NB4 (cell line): Measurements from ENCODE around the gene URB2.
"Not testable (repeated sequence)": the region's sequence is repeated elsewhere in the genome, so short reads cannot be mapped to it uniquely, and the experiment has no call there.

Experiments used
- MAX ChIP-seq: IDR thresholded peaks from 2 replicates; pipeline ENCODE4 v1.6.1; 2011; ENCODE audit warnings: low read depth, low read length
- TF ChIP-seq, protein P1 (sequence below): IDR thresholded peaks from one replicate; pipeline ENCODE4 v1.5.1; 2012; ENCODE audit warnings: low read depth, low read length

DNA sequence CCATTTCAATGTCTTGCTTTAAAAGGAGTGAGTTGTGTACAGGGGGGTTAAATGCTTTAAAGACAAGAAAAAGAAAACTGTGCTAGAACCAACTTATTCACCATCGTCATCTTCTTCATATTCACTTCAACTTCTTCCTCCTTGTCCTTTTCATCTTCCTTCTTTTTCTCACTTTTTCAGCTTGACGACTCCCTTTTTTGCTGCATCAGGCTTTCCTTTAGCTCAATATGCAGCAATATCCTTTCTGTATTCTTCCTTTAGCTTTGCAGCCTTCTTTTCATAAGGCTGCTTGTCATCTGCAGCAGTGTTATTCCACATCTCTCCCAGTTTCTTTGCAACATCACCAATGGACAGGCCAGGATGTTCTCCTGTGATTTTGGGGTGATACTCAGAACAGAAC lies 79.1 kb downstream of the URB2 start:
- TF ChIP-seq, protein P1, sequence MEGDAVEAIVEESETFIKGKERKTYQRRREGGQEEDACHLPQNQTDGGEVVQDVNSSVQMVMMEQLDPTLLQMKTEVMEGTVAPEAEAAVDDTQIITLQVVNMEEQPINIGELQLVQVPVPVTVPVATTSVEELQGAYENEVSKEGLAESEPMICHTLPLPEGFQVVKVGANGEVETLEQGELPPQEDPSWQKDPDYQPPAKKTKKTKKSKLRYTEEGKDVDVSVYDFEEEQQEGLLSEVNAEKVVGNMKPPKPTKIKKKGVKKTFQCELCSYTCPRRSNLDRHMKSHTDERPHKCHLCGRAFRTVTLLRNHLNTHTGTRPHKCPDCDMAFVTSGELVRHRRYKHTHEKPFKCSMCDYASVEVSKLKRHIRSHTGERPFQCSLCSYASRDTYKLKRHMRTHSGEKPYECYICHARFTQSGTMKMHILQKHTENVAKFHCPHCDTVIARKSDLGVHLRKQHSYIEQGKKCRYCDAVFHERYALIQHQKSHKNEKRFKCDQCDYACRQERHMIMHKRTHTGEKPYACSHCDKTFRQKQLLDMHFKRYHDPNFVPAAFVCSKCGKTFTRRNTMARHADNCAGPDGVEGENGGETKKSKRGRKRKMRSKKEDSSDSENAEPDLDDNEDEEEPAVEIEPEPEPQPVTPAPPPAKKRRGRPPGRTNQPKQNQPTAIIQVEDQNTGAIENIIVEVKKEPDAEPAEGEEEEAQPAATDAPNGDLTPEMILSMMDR = not testable (repeated sequence)
- not testable (repeated sequence) for TF ChIP-seq MAX
